Neural progenitor cell (in vitro differentiated cells): ENCODE data around the gene CACNA1E.

ENCODE experiments used
- EZH2phosphoT487 ChIP-seq: fragments of 200-600 bp; sonication (generic); IDR thresholded peaks from 2 replicates; pipeline ENCODE4 v1.6.1; 2017; ENCODE audit warnings: antibody characterized with exemption
- TF ChIP-seq, protein P1 (sequence below): fragments of 200-600 bp; sonication (generic); IDR thresholded peaks from 2 replicates; pipeline ENCODE4 v1.5.1; 2017; ENCODE audit warnings: antibody characterized with exemption, mild to moderate bottlenecking

DNA sequence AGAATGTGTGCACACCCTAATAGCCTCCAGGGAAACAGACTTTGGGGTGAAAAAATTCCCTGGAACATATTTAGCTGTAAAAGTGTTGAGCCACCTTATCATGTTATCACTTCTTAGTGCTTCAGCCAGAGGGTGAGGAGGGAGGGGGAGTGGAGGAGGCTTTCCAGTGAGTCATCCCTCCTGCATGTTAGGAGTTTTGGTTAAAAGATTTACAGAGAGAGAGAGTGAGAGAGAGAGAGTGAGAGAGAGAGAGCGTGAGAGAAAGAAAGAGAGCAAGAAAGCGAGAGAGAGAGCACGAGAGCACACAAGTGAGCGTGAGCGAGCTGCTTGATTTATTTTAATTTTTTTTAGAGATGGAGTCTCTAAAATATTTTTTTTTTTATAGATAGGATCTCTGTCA is 13.5 kb upstream of the CACNA1E start:
- TF ChIP-seq EZH2phosphoT487, result no peak
- TF ChIP-seq, protein P1, sequence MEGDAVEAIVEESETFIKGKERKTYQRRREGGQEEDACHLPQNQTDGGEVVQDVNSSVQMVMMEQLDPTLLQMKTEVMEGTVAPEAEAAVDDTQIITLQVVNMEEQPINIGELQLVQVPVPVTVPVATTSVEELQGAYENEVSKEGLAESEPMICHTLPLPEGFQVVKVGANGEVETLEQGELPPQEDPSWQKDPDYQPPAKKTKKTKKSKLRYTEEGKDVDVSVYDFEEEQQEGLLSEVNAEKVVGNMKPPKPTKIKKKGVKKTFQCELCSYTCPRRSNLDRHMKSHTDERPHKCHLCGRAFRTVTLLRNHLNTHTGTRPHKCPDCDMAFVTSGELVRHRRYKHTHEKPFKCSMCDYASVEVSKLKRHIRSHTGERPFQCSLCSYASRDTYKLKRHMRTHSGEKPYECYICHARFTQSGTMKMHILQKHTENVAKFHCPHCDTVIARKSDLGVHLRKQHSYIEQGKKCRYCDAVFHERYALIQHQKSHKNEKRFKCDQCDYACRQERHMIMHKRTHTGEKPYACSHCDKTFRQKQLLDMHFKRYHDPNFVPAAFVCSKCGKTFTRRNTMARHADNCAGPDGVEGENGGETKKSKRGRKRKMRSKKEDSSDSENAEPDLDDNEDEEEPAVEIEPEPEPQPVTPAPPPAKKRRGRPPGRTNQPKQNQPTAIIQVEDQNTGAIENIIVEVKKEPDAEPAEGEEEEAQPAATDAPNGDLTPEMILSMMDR, result no peak
